8988T (cell line): ENCODE measurements around the gene CAPN2.
"Not testable (repeated sequence)": the region's sequence is repeated elsewhere in the genome, so short reads cannot be mapped to it uniquely, and the experiment has no call there.

ENCODE experiments used
- DNase-seq: peaks from one replicate; pipeline ENCODE4 v3.0.0; 2011

The CAPN2 gene

DNA sequence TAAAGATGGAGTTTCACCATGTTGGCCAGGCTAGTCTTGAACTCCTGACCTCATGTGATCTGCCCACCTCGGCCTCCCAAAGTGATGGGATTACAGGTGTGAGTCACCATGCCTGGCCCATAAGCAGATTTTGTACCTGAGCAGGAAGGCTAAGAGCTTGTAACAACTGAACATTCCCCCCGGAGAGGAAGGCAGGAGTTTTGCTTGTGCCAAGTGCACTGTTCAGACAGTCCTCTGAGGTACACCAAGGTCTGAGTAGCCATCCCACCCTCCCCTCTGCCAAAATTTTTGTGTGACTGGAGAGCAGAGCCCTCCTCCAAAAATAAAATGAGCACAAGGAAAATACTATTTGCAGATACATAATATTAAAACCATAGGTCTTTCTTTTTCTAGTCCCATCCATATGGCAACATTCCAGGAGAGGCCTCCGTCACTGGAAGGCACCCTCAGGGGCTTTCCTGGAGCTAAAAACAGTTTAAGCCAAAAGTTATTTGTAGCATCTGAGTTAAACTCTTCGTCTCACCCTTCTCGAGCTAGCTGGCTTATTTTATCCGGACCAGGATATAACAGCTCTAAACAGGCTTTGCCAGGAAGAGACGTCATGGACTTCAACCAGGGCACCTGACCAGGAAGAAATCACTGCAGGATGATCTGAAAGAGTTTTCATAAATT, 27.2 kb downstream of the CAPN2 start:
- DNase-seq: no peak

GRCh38 chr1:223740038-223740736, 27.8 kb downstream of the CAPN2 start:
- not testable (repeated sequence) for DNase-seq

DNA sequence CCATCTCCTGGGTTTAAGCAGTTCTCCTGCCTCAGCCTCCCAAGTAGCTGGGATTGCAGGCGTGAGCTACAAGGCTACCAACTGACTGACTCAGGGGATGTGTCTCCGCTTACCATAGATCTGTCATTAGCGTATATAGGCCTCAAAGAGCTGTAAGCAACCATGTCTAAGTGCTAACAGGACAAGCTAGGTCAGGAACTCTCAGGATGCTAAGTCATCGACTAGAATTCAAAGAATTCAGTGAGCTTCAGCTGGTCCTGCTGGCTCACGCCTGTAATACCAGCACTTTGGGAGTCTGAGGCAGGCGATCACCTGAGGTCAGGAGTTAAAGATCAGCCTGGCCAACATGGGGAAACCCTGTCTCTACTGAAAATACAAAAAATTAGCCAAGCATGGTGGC, 29.5 kb downstream of the CAPN2 start:
- DNase-seq: no peak

DNA sequence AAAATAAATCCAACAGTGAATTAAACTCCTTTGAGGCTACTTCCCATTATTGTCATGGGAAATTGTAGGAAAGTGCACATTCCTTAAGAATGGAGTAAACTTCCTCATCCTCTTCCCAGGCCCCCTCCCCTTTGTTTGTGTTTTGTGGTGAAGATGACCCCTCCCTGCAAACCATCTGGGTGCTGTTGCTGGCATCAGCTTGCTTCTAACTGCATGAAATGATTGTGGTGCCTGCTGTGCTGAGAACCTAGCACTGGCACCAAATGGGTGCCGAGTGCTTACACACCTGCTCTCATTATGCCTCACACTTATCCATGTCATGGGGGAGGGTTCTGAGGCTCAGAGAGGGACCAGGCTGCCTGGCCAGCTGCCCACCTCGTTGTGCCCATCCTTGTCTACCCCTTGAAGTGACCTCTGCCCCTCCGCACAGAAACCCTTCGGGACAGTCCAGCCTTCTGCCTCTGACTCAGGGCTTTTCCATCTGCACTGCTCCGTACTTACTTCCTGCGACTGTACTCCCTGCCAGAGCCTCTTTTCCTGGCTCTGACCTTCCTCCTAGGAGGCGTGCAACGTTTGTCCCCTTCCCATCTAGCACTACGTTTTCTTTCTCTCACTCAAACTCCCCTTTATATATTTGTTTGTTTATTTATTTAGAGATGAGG, 30.6 kb downstream of the CAPN2 start:
- DNase-seq: peak; percentile 63

- DNase-seq: no peak
These were observed 33.4 kb downstream of the CAPN2 start for GRCh38 chr1:223745731-223746130.

- DNase-seq: no peak
These were observed 35.5 kb downstream of the CAPN2 start for GRCh38 chr1:223747838-223748335.

- no peak for DNase-seq
These were observed 36.0 kb downstream of the CAPN2 start for GRCh38 chr1:223748405-223748772.

- DNase-seq: peak; percentile 60
These were observed 36.7 kb downstream of the CAPN2 start for GRCh38 chr1:223748773-223749733.

DNA sequence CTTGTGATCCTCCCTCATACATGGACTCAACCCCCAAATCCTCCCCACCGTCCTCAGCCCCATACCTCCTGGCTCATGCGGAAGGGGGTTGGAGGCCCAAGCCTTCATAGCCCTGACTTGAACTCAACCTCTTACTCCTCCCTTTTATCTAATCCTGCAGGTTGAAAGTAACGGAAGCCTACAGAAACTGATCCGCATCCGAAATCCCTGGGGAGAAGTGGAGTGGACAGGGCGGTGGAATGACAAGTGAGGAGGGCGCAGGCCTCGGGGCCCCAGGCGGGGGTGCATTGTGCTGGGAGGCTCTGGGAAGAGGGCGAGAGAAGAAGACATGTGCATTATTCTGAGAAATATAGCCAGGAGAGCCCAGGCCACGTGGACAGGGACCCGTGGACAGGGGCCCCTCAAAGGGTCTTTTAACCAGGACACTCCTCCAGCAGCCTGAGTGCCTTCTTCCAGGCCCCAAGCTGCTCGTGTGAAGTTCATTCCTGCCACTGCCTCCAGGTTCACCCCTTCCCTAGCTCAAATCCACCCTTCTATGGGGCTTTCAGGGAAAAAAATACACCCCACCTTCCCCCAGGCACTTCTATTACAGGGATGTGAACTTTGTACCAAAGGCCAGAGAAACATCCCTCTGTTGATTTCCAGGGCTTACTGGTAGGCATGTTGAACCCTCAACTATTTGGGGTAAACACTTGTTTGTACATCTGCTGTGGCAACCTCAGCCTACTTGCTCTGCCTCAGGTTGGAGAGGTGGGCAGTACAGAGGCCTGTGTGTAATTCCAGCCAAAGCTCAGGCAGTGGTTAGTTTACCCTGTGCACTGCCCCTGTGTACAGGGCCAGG, 38.6 kb downstream of the CAPN2 start:
- DNase-seq: no peak

DNA sequence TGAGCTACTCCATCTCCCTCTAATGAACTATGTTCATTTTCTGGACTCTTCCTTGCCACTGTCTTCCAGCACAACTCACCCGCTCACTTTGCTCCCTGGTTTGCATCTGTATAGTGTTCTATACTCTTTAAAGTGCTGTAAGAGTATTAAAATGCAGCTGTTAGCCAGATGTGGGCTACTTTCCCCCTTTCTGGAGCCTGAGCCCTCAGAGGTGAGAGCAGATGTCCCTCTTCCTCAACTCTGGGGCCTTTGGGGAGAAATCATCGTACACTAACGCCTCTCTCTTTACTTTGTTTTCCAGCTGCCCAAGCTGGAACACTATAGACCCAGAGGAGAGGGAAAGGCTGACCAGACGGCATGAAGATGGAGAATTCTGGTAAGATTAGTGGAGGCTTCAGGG, 39.4 kb downstream of the CAPN2 start:
- no peak for DNase-seq

GRCh38 chr1:223752721-223753515, 40.6 kb downstream of the CAPN2 start:
- no peak for DNase-seq

DNA sequence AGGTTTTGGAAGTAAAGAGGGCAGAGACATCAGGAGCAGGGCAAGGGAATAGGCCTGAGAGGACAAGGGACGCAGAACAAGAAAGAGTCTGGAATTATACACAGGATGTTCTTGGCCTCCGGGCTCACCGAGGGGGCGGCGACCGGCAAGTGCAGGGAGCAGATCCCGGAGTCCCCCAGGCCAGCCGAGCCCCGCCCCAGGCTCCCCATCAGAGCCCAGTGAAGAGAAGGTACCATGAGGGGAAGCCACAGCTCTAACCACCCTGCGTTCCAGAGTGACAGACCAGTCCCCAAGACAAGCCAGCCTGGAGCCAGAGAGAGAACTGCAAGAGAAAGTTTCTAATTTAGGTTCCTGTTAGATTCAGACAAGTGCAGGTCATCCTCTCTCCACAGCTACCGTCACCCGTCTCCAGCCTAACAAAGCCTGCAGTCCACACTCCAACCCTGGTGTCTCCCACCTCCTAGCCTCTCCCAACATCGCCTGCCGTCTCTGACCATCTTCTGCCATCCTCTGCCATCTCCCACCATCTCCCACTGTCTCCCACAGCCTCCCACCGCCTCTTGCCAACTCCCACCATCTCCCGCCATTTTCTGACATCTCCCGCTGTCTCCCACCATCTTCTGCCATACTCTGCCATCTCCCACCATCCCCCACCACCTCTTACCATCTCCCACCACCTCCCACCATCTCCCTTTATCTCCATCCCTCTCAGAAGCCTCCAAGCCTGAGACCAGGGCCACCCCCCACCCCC, 42.5 kb downstream of the CAPN2 start:
- DNase-seq: no peak

DNA sequence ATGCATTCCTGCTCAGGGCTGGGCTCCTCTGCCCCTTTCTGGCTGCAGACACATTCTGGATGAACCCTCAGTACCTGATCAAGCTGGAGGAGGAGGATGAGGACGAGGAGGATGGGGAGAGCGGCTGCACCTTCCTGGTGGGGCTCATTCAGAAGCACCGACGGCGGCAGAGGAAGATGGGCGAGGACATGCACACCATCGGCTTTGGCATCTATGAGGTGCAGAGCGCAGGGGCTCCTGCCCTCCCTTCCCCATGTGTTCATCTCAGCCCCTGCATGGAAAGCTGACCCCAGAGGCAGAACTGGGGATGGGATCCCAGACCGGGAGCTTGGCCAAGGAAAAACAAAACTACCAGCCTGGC, 43.1 kb downstream of the CAPN2 start:
- DNase-seq: no peak

GRCh38 chr1:223755992-223756775, 43.8 kb downstream of the CAPN2 start:
- DNase-seq: no peak

DNA sequence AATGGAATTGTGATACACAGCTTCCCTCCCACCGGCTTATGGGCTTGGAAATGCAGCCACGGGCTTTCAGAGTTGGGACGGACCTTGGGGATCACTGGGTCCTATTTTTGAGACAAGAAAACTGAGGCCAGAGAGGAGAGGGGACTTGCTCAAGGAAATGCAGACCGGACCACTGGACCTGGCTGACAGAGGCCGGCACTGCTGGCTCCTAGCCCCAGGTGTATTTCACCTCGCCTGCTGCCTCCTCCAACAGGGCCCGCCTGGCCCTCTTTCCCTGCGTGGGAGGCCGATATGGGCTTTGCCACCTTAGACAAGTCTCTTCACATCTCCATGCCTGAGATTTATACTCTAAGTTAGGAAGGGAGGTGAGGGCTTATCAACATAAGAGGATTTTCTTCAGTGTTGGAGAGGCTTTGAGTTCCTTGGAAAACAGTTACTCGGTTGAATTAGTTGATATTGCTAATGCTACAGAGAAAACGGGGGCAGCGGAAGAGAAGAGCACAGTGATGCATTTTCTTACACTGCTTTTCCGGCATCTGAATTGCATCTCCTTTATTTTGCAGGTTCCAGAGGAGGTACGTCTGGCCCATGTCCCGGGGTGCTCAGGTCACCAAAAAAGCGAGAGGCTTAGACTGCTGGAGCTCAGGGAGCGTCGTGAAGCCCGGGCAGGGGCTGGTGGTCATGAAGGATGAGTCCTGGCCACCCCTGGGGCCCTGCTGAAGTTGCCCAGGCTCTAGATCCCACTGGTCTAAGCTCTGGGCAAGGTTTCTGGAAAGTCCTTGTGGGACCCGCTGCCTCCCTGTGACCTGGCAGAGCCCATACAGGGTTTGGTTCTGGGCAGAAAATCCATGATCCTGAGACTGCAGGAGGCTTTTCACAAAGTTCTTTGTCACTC, 44.7 kb downstream of the CAPN2 start:
- DNase-seq: no peak

DNA sequence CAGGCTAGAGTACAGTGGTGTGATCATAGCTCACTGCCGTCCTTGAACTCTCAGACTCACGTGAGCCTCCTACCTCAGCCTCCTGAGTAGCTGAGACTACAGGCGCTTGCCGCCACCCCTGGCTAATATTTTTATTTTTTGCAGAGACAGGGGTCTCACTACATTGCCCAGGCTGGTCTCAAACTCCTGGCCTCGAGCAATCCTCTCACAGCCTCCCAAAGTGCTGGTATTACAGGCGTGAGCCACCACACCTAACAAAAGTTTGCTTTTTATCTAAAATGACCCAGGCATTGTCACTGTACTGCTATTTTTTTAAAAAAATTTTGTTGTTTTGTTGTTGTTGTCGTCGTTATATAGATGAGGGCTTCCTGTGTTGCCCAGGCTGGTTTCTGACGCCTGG, 46.4 kb downstream of the CAPN2 start:
- no peak for DNase-seq

- DNase-seq: peak; percentile 58
These were observed 46.9 kb downstream of the CAPN2 start for GRCh38 chr1:223759273-223759672.

DNA sequence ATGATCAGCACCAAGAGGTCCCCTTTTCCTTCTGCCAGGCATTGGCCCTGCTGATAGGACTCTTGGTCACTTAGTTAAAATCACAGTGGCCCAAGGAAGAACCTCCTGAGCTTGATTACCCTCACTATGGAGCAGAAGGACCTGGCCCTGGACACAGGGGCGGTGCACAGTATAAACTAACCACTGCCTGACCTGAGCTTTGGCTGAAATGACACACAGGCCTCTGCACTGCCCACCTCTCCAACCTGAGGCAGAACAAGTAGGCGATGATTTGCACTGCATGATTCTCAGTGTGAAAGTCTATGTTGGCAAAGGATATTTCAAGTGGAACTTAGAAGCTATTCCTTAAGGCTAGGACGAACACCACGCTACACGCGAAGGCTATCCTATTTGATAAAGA, 48.5 kb downstream of the CAPN2 start:
- no peak for DNase-seq
